Measurements from ENCODE around the gene SMAD5. TPM values are rescaled to one million over a fixed set of nuclear protein-coding genes. Genes with fewer than 3 reads are reported as not detected.

Gene SMAD5
- total RNA-seq, 1 donor from 2014 or later, result 71.3 TPM

DNA sequence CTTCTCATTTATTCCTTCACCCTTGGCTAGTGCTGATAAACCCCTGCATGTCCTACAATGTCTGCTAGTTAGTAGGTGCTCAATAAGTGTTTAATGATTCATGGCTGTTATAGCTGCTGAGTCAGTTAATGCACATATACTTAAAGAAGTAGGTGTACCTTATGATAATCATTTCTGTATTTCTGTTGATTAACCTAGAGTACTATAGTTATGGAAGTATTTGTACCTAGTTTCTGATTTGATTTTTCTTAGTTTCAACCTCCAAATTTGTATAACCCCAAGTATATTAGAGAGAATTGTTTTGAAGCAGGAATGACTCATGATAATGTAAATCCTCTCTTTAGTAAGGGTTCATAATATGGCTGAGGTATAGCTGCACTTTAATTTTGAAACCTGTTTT lies 8.9 kb downstream of the SMAD5 start:
- no peak overlapping the region for H2AFZ ChIP-seq (ENCODE audit: low read depth, low read length)
- H3K36me3 ChIP-seq (ENCODE audit: insufficient read depth, low read length), result no peaks in the 10 kb centered on the region
- no peaks in the 10 kb centered on the region for H3K4me1 ChIP-seq (ENCODE audit: insufficient read depth, low read length)
- H3K4me1 Mint-ChIP-seq (ENCODE audit: low read depth, unreplicated experiment), result peaks cover 16% of the 10 kb centered on the region
- no peak overlapping the region for H3K27ac Mint-ChIP-seq (ENCODE audit: unreplicated experiment)
- peaks cover 100% of the 10 kb centered on the region for H3K79me2 ChIP-seq (ENCODE audit: insufficient read depth, low read length)
- H3K27me3 Mint-ChIP-seq (ENCODE audit: low read depth, unreplicated experiment), result no peaks in the 10 kb centered on the region
- H3K4me3 Mint-ChIP-seq (ENCODE audit: unreplicated experiment), result no peak overlapping the region
- H3K9ac ChIP-seq (ENCODE audit: low read length), result no peak overlapping the region
- no peak for TF ChIP-seq EZH2 (IDR thresholded peaks at IDR 0.05; ENCODE audit: insufficient read depth, low read length)
- TF ChIP-seq CTCF (IDR thresholded peaks at IDR 0.05; ENCODE audit: insufficient read depth, low read depth, low read length), result no peak
- peaks cover 98% of the 10 kb centered on the region for H4K20me1 ChIP-seq (ENCODE audit: insufficient read depth, low read length)
- H3K4me2 ChIP-seq (ENCODE audit: low read length), result no peak overlapping the region
- H3K27me3 ChIP-seq (ENCODE audit: insufficient read depth, low read length), result no peaks in the 10 kb centered on the region
- no peak for FAIRE-seq
- no peak overlapping the region for H3K27ac ChIP-seq (ENCODE audit: low read depth, low read length)
- H3K9me3 Mint-ChIP-seq (ENCODE audit: unreplicated experiment), result no peaks in the 10 kb centered on the region
- no peak overlapping the region for H3K4me3 ChIP-seq (ENCODE audit: insufficient read depth, low read depth, low read length)
- DNase-seq (ENCODE audit: low read depth), result no peak
- no peaks in the 10 kb centered on the region for H3K9me3 ChIP-seq (ENCODE audit: insufficient read depth, low read depth, low read length)
- peaks cover 3% of the 10 kb centered on the region for H3K36me3 Mint-ChIP-seq (ENCODE audit: low read depth, unreplicated experiment)

- Histone ChIP-seq H3K9me3 (ENCODE audit: insufficient read depth, low read depth, low read length) (no peaks in the 10 kb centered on the region), H3K36me3 (ENCODE audit: insufficient read depth, low read length) (no peaks in the 10 kb centered on the region), H3K4me2 (ENCODE audit: low read length) (no peak overlapping the region), H3K27ac (ENCODE audit: low read depth, low read length) (no peak overlapping the region), H2AFZ (ENCODE audit: low read depth, low read length) (no peak overlapping the region), H3K4me3 (ENCODE audit: insufficient read depth, low read depth, low read length) (no peak overlapping the region), H3K9ac (ENCODE audit: low read length) (no peak overlapping the region), H4K20me1 (ENCODE audit: insufficient read depth, low read length) (peaks cover 98% of the 10 kb centered on the region), H3K27me3 (ENCODE audit: insufficient read depth, low read length) (no peaks in the 10 kb centered on the region), H3K79me2 (ENCODE audit: insufficient read depth, low read length) (peaks cover 100% of the 10 kb centered on the region), H3K4me1 (ENCODE audit: insufficient read depth, low read length) (no peaks in the 10 kb centered on the region)
- no peak overlapping the region for H3K4me3 Mint-ChIP-seq (ENCODE audit: unreplicated experiment)
- DNase-seq (ENCODE audit: low read depth) (no peak), FAIRE-seq (no peak)
- H3K27me3 Mint-ChIP-seq (ENCODE audit: low read depth, unreplicated experiment), result no peaks in the 10 kb centered on the region
- H3K4me1 Mint-ChIP-seq (ENCODE audit: low read depth, unreplicated experiment), result peaks cover 9% of the 10 kb centered on the region
- no peaks in the 10 kb centered on the region for H3K9me3 Mint-ChIP-seq (ENCODE audit: unreplicated experiment)
- H3K27ac Mint-ChIP-seq (ENCODE audit: unreplicated experiment), result no peak overlapping the region
- TF ChIP-seq EZH2 (IDR thresholded peaks at IDR 0.05; ENCODE audit: insufficient read depth, low read length) (no peak), CTCF (IDR thresholded peaks at IDR 0.05; ENCODE audit: insufficient read depth, low read depth, low read length) (no peak)
- peaks cover under 1% of the 10 kb centered on the region for H3K36me3 Mint-ChIP-seq (ENCODE audit: low read depth, unreplicated experiment)
Observed at GRCh38 chr5:136143312-136143711, 10.7 kb downstream of the SMAD5 start.

DNA sequence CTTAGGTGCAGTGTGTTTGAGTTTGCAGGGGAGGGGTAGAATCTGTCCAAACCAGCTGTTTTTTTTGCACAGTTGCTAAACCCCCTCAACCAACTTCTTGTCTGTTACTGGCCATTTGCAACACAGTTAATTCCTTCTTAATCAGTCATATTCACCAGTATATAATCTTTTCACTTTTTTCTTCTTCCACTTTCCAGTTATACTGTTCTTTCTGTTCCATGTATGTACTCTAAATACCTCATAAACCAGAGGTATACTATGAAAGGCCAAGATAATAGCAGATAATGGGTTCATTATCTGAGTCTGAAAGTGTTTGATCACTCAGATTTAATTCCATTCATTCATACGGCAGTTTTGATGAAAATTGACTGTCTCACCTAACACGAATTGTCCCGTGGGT lies 11.1 kb downstream of the SMAD5 start:
- Histone ChIP-seq H3K27me3 (ENCODE audit: insufficient read depth, low read length) (no peaks in the 10 kb centered on the region), H3K4me3 (ENCODE audit: insufficient read depth, low read depth, low read length) (no peak overlapping the region), H4K20me1 (ENCODE audit: insufficient read depth, low read length) (peaks cover 98% of the 10 kb centered on the region), H3K9ac (ENCODE audit: low read length) (no peak overlapping the region), H3K9me3 (ENCODE audit: insufficient read depth, low read depth, low read length) (no peaks in the 10 kb centered on the region), H3K27ac (ENCODE audit: low read depth, low read length) (no peak overlapping the region), H3K79me2 (ENCODE audit: insufficient read depth, low read length) (peaks cover 100% of the 10 kb centered on the region), H2AFZ (ENCODE audit: low read depth, low read length) (no peak overlapping the region), H3K4me2 (ENCODE audit: low read length) (no peak overlapping the region), H3K36me3 (ENCODE audit: insufficient read depth, low read length) (no peaks in the 10 kb centered on the region), H3K4me1 (ENCODE audit: insufficient read depth, low read length) (no peaks in the 10 kb centered on the region)
- TF ChIP-seq EZH2 (IDR thresholded peaks at IDR 0.05; ENCODE audit: insufficient read depth, low read length) (no peak), CTCF (IDR thresholded peaks at IDR 0.05; ENCODE audit: insufficient read depth, low read depth, low read length) (no peak)
- no peak for FAIRE-seq
- Mint-ChIP-seq H3K27me3 (ENCODE audit: low read depth, unreplicated experiment) (no peaks in the 10 kb centered on the region), H3K9me3 (ENCODE audit: unreplicated experiment) (no peaks in the 10 kb centered on the region), H3K4me3 (ENCODE audit: unreplicated experiment) (no peak overlapping the region), H3K36me3 (ENCODE audit: low read depth, unreplicated experiment) (no peaks in the 10 kb centered on the region), H3K27ac (ENCODE audit: unreplicated experiment) (no peak overlapping the region), H3K4me1 (ENCODE audit: low read depth, unreplicated experiment) (peaks cover 6% of the 10 kb centered on the region)
- no peak for DNase-seq (ENCODE audit: low read depth)

Data from astrocyte (in vitro differentiated cells and primary cell).